Measurements from ENCODE around the gene CDKN2AIP.

DNA sequence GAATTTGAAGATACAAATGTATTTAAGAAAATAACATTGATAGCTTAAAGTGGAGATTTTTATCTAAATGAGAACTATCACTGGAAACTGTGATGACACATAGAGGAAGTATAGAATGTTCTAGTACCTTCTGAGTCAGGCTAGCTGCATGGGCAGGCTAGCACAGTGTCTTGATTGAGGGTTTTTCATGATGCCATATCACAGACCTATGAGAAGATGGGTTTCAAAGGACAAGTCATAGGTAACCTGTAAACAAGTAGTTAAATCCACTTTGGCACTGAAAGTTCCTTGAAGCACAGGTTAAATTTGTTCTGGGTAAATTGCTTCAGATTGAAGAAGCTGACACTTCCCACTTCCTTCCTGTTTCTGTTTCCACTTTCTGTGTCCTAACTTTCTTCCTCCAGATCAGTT, 48.2 kb upstream of the CDKN2AIP start:
- TF ChIP-seq CTCF (IDR thresholded peaks at IDR 0.05; ENCODE audit: insufficient read depth, low read length) (no peak), REST (IDR thresholded peaks at IDR 0.05; ENCODE audit: insufficient replicate concordance, low read depth) (no peak)

Data from HL-60 (cell line).